Measurements from ENCODE around the gene SCFD1.

Gene SCFD1

DNA sequence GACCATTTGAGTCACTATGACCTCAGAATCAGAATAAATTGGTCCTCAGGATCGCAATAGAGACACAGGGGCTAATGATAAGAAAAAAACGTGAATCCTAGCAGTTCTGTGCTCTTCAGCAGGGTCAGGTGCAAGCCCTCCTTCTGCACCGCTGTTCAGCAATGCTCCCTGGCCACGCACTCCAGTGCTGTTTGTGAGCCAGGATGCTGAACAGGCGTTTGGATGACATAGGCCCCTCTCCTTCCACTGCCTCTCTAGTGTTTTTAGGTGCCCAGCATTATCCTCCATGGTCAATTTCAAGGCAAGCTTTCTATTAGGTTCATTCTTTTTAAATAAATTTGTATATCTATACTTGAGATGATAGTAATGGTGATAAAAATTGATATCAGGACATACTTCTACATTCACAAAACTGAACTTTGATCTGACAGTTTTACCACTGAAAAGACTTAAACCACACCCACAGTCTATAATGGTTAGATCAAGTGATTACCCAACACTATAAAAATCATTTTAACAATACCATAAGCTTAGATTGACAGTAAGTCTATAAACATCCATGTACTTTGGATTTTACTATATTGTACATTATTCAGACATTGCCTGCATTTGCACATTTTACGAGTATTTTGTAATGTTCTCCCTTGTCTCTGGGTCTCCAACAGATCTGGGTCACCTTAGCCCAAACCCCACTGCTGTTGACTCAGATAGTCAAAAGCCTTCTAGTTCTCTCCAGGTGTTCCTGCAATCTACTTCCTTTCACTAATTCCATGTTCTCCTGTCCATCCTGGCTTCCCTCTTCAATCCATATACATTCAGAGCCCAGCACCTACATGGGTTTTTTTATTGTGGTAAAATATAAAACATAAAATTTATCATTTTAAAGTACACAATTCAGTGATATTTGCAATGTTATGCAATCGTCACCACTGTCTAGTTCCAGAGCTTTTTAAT, 137.3 kb downstream of the SCFD1 start:
- no peak for DNase-seq (ENCODE audit: low read depth)

- no peak for DNase-seq (ENCODE audit: low read depth)
Measured at GRCh38 chr14:30763891-30764290, 141.8 kb downstream of the SCFD1 start.

GRCh38 chr14:30767624-30768023, 145.5 kb downstream of the SCFD1 start:
- DNase-seq (ENCODE audit: low read depth), result no peak

DNA sequence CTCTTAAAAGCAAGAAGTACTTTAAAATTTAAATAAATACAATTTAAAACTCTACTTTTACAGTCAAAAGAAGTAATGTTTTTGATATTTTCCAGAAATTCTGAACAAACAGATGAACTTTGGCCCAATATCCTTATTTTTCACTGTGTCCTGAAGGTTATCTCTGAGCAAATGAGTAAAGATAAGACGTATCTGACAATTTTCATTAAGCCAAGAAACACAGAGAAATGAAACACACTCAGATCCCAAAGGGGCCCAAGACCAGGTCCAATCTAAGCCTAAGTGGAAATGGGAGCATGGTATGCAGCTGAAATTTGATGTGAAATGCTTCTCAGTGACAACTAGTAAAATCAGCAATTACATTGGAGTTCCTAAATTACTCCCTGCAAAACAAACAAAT, 146.7 kb downstream of the SCFD1 start:
- DNase-seq (ENCODE audit: low read depth), result no peak

DNA sequence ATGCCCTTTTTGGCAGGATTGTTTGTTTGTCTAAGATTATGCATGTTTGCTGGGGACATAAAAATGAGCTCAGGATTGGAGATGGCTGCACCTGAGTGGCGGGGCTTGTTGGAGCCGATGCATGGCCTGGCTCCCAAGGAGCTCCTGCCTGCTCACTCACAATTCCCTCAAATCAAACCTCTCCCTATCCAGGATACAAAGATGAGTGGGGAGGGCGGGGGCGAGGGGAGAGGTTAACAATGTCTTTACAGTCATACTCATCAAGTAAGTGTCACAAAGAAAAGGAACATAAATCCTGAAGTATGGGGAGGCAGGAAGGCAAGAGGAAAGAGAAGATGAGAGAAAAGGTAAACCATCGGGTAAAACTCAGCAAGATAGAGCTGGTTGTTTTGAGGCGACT, 148.3 kb downstream of the SCFD1 start:
- no peak for DNase-seq (ENCODE audit: low read depth)

DNA sequence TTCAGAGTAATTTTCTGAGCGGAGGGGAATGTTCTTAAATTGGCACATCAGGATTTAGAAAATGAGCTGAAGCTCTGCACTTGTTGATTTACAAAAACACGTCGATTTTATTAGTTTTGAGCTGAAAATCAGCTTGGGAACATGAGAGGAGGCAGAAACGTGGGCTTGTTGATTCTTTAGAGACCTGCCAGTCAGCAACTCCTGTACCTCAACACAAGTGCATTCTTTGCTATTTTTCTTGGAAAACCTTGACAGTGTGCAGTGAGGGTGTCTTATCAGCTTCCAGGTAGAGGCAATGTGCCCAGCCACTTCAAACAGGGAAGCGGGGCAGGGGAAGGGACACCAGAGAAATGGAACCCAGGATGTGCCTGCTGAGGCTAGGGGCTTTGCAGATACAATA, 149.5 kb downstream of the SCFD1 start:
- no peak for DNase-seq (ENCODE audit: low read depth)

- no peak for DNase-seq (ENCODE audit: low read depth)
Measured at GRCh38 chr14:30779210-30779609, 157.1 kb downstream of the SCFD1 start.

Data from GM04504 (cell line).